ENCODE data around the gene RAPGEF4.

RAPGEF4 gene

DNA sequence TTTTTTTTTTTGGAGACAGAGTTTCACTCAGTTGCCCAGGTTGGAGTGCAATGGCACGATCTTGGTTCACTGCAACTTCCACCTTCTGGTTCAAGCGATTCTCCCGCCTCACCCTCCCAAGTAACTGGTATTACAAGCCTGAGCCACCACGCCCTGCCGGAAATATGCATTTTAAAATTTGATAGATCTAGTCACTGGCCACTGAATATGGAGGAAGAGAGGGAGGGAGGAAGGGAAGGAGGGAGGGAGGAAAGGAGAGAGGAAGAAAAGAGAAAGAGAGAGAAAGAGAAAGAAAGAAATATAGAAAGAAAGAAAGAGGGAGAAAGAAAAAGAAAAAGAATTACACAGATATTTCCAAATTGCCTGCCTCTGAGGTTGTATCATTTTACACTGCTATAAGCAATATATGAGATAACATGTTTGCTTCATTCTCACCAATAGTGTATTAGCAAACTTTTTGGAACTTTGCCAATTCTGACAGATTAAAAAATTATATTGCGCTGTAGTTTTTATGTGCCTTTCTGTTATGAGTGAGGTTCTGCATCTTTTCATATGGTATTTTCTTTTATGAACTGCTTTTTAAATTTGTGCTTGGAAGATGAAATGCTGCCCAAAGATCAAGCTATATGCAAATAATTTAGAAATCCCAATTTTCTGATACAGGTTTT is 178.8 kb downstream of the RAPGEF4 start:
- no peak for DNase-seq

GRCh38 chr2:172917716-172918115 is 182.1 kb downstream of the RAPGEF4 start:
- no peak for DNase-seq

DNA sequence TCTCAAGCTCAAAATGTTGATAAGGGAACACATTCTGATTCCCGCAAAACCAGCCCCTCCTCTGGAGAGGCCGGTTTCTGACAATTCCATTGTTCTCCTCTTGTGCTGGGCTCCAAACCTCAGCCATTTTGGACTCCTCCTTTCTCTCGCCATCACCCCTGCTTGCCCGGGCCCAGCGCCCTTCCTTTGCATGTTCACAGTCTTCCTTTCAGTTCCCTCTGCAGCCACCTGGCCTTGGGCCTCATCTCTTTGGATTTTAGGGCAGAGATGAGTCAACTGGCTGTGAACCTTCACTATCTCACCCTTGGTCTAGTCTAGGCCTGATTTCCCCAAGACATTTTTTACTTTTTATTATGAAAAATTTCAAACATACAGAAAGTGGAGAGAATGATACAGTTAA is 184.1 kb downstream of the RAPGEF4 start:
- DNase-seq = no peak

GRCh38 chr2:172921532-172922236 is 186.0 kb downstream of the RAPGEF4 start:
- no peak for DNase-seq

- DNase-seq = no peak
Observed at GRCh38 chr2:172922306-172922705, 186.7 kb downstream of the RAPGEF4 start.

- no peak for DNase-seq
Observed at GRCh38 chr2:172922815-172923214, 187.2 kb downstream of the RAPGEF4 start.

- DNase-seq = no peak
Observed at GRCh38 chr2:172924097-172924660, 188.5 kb downstream of the RAPGEF4 start.

DNA sequence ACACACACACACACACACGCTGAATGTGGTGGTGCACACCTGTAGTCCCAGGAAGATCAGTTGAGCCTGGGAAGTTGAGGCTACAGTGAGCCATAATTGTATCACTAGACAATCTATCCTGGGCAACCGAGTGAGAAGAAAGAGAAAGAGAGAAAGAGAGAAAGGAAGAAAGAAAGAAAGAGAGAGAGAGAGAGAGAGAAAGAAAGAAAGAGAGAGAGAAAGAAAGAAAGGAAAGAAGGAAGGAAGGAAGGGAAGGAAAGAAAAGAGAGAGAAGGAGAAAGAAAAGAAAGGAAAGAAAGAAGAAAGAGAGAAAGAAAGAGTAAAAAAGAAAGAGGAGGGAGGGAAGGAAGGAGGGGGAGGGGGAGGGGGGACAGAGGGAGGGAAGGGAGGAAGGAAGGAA is 190.0 kb downstream of the RAPGEF4 start:
- no peak for DNase-seq

- no peak for DNase-seq
Observed at GRCh38 chr2:172926785-172927640, 191.4 kb downstream of the RAPGEF4 start.

- DNase-seq = no peak
Observed at GRCh38 chr2:172927641-172928357, 192.2 kb downstream of the RAPGEF4 start.

- DNase-seq = no peak
Observed at GRCh38 chr2:172928756-172929155, 193.1 kb downstream of the RAPGEF4 start.

GRCh38 chr2:172929644-172930043 is 194.0 kb downstream of the RAPGEF4 start:
- DNase-seq = no peak

DNA sequence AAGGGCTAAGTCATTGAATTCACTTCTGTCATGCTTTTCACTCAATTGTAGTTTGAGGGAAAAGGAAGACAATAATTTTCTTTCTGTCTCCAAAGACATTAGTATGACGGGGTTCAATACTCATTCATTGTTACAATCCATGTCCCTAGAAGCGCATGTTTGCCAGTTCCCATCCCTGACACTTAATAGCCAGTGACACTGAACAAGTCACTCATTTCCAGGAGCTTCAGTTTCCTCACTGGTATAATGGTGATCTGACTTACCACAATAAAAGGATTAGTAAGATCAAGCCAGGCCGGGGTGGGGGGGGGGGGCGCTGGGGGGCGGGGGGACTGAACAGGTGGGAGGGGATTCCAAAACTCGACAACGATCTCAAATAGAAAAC is 195.2 kb downstream of the RAPGEF4 start:
- DNase-seq = no peak

- no peak for DNase-seq
Observed at GRCh38 chr2:172931256-172931894, 195.7 kb downstream of the RAPGEF4 start.

GRCh38 chr2:172931918-172932520 is 196.4 kb downstream of the RAPGEF4 start:
- peak; percentile 60 for DNase-seq

GRCh38 chr2:172937884-172938712 is 202.5 kb downstream of the RAPGEF4 start:
- no peak for DNase-seq

- DNase-seq = no peak
Observed at GRCh38 chr2:172938713-172939375, 203.2 kb downstream of the RAPGEF4 start.

DNA sequence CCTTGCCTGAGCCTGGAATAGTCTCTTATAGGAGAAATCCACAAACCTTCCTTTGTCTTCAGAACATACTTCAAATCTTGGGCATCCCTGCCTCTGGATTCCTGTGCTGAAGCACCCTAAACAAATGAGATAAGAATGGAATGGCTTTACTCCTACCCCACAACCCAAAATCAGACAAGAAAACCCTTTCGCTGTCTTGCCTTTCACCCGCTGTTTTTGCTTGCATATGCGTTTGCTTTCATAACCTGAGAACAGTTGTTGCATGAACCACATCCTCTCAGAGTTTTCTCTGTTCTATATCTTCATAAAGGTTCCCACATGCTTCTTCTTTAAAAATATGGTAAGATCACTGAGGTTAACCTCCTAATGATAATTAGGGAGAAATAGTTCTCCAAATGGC is 207.9 kb downstream of the RAPGEF4 start:
- DNase-seq = no peak

DNA sequence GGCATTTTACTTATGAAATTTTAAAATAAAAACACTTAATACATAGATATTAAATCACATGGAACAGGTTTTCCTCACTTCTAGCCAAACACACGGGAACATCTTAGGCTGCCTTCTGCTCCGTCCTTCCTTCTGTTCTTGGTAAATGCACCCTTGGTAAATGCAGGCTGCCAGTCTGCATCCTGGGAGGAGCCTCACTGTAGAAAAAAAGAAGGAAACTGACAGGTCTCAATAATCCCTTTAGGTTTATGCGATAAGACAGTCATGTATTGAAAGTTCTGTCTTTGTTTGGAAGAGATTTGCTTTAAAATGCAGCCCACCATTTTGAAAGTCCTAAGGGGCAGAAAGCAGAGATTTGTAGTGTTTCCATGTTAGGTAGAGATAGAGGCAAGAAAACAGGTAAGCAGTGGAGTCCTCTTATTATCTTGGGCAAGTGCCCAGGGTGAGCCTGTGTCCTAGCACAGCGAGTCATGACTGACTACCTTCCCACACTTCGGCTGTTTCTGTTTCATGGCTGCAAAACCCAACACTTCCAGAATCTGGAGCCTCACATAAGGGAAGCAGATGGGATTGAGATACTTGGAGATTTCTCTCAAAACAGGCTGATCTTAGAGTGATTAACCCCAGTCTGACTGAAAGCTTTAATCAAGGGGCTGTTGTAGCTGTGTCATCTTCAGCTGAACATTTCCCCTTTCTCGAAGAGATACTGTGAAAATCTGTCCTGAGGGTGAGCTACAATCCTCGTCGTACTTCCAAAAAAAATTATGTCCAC is 208.6 kb downstream of the RAPGEF4 start:
- DNase-seq = no peak
